HG02588 (cell line): ENCODE results near the gene CLEC16A.
"Not testable (repeated sequence)": the region's sequence is repeated elsewhere in the genome, so short reads cannot be mapped to it uniquely, and the experiment has no call there.

Experiments used
- ATAC-seq: cut with Tn5 transposase; IDR thresholded peaks from one replicate; pipeline ENCODE4 v1.9.1; 2021; ENCODE audit warnings: mild to moderate bottlenecking, moderate library complexity; ENCODE audit not compliant: unreplicated experiment

Gene CLEC16A

DNA sequence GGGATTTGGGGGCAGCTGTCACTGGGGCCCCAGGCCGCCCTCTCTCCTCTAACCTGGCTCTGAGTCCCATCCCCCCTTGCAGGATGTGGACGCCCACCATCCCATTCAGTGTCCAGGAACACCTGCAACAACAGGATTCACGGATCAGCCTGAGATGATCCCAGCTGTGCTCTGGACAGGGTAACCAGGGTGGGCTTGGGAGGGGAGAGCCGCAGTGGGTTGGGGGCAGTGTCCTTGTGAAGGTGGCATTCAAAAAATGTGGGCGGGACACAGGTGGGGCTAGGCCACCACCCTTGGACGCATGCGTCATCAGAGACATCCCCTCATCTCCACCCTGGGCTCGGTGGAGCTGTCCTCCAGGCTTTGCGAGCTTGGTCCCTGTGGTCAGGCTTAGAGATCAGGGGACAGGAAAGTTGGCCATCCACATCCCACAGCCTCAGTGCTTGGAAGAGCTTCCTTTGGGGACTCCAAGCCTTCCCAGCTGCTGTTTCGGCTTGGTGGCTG, 21.2 kb upstream of the CLEC16A start:
- no peak for ATAC-seq

DNA sequence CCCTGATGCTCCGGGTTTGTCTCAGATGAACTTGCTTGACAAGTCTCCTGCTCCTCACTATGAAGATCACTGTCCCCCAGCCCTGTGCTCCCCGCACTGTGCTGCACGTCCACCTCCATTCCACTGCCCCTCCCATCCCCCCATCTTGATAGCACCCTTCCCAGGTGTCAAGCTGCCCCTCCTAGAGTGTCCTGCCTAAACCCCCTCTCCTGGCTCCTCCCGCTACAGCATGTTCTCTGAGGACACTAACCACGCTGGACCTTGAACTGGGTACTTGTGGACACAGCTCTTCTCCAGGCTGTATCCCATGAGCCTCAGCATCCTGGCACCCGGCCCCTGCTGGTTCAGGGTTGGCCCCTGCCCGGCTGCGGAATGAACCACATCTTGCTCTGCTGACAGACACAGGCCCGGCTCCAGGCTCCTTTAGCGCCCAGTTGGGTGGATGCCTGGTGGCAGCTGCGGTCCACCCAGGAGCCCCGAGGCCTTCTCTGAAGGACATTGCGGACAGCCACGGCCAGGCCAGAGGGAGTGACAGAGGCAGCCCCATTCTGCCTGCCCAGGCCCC, 20.6 kb upstream of the CLEC16A start:
- ATAC-seq: no peak

- not testable (repeated sequence) for ATAC-seq
These were observed 19.1 kb upstream of the CLEC16A start for GRCh38 chr16:10925285-10925684.

GRCh38 chr16:10926094-10926493, 18.3 kb upstream of the CLEC16A start:
- ATAC-seq: no peak

- ATAC-seq: no peak
These were observed 17.5 kb upstream of the CLEC16A start for GRCh38 chr16:10926867-10927266.

- no peak for ATAC-seq
These were observed 16.8 kb upstream of the CLEC16A start for GRCh38 chr16:10927497-10928112.

GRCh38 chr16:10929097-10929496, 15.3 kb upstream of the CLEC16A start:
- ATAC-seq: not testable (repeated sequence)

DNA sequence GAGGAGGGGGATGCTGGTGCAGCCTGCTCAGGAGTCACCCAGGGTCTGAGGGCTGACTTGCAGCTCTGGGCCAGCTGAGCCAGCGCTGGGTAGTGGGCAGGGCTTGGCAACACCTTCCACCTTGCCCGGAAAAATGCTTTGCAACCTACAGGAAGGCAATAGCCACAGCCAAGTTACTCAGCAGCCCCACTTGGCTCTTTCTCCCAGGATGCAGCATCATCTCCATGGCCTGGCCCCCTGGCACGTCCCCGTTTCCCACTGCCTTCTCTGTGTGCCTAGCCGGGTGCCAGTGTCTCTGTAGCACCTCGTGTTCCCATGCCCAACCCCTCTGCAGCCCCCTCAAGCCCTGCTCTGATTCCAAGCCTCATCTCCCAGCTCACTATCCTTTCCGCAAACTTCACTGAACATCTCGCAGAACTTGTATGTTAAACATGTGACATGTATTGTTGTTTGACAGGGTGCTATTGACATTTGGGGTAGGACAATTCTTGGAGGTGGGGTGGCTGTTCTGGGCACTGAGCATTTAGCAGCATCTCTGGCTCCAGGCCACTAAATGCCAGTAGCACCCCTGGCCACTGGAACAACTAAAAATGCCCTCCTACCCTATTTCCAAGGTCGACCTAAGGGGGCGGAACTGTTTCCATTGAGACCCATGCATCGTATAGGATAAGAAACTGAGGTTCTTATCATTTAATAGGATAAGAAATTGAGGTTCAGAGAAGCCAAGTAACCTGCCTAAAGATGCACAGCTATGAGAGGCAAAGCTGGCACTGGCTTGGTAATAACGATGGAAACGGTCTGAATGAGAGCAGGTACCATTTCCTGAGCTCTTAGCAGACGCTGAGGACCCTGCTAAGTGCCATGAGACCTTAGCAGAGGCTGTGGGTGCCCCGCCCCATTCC, 14.3 kb upstream of the CLEC16A start:
- no peak for ATAC-seq

DNA sequence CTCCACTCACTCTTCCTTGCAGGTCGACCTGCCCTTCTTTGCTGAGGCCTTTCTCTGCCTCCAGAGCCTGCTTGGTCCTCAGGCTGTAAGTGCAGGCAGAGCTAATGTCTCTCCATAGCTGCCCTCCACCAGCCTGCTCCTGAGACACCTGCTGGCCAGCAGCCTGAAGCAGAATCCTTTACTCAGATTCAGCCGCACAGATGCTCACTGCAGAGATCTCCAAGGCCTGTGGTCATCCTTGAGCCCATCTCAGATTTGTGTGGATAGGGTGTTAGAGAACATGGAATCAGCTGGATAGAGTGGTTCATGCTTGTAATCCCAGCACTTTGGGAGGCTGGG, 13.6 kb upstream of the CLEC16A start:
- no peak for ATAC-seq

GRCh38 chr16:10931134-10931533, 13.2 kb upstream of the CLEC16A start:
- no peak for ATAC-seq

DNA sequence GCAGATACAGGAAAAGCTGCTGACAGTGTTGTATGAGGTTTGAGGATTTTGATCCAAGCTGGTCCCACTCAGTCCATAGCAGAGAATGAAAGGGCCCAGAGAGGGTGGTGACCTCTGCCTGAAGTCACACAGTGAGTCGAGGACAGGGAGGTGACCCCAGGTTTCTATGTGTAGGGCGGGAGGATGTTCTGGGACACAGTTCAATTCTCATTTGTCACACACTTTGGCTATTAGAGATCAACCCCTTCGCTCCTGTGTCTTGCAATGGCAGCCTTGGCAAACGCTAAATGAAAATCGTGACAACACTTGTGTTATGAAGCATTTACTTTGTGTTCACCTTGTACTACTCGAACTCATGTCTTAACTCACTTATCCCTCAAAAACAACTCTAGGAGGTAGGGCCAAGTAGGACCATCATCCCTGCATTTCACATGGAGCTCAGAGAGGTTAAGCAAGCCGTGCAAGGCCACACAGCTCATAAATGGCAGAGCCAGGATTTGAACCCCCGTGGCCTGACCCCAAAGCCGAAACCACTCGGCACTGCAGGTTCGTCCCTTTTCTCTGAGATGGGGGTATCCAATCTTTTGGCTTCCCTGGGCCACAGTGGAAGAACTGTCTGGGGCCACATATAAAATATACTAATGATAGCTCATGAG, 12.3 kb upstream of the CLEC16A start:
- ATAC-seq: no peak

DNA sequence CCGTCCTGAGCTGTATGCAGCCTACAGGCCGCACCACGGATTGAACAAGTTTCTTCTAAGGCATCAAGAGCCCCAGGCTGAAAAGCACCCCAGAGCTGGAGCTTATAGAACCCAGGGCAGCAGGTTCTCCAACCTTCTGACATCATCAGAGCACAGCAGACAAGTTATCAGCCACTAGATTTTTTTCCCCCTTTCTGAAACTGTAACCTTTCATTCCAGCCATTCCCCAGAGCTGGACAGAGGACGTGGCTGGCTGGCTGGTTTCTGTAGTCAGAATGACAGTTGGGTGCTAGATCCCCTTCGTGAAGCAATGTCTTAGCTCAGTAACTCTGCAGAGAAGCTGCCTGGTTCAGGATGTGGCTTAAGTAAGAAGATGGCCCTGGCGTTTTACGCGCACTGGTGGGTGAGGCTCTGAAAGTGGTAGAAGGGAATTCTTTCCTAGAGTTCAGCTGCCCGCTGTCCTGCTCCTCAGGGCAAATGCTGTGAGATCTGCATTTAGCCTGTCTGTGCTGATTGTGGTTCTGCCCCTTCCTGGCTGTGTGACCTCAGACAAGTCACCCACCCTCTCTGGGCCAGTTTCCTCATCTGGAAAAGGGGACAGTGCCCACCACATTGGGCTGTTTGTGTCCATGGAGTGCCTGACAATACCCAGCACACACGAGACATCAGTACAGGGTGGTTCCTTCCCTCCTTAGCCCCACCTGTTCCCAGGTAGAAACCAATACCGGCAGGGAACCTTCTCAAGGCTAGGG, 11.2 kb upstream of the CLEC16A start:
- ATAC-seq: no peak

- ATAC-seq: no peak
These were observed 10.5 kb upstream of the CLEC16A start for GRCh38 chr16:10933865-10934264.

GRCh38 chr16:10934325-10935107, 9.8 kb upstream of the CLEC16A start:
- no peak for ATAC-seq

DNA sequence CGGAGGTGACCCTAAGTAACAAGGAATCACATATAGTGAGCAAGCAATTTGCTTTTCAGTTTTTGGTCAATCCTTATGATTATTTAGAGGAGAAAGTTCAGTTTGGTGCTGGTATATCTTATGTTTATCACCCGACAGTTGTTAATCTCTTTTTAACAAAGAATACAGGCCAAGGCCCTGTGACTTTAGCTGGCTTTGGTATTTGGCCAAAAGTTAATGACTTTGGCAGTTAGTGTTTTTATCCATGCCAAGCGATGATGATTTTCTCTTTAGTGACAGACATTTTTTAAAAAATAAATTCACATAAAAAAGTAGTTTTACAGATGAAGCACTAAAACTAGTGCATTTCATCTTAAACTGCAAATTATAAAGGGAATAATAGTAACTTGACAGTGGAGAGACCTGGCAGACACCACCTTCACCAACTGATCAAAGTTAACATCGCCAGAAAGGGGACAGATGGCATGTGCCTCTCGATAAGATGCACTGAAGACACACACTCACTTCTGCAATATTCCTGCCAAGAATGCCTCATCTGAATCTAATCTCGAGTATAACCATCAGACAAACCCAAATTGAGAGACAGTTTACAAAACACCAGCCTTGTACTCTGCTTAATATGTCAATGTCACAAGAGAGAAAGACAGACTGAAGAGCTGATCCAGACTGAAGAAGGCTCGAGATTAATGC, 9.0 kb upstream of the CLEC16A start:
- ATAC-seq: no peak

DNA sequence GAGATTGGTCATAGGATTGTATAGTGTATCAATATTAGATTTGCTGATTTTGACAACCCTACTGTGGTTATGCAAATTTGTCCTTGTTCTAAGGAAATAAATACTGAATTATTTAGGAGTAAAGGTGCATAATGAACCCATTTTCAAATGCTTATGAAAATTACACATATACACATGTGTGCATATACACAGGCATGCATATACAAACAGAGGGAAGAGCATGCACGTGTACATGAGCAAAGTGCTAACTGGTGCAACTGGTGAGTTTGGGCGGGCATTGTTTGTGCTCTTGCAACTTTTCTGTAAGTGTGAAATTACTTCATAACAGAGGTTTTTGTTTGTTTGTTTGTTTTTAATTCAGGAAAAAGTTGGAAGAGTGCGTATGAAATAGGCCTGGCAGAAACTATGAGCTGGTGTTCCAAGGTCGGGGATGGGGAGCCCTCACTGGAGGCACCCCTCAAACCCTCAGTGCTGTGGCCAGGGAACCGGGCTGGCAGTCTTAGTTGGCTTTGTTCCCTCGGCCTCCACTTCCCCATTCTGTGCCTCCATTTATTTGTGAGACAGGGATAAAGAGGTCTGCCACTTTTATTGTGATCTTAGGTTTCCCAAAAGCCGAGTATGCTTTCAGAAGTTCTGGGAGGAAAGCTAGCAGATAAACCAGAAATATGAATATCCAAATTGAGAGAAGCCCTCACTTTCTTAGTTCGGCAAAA, 7.9 kb upstream of the CLEC16A start:
- ATAC-seq: no peak

DNA sequence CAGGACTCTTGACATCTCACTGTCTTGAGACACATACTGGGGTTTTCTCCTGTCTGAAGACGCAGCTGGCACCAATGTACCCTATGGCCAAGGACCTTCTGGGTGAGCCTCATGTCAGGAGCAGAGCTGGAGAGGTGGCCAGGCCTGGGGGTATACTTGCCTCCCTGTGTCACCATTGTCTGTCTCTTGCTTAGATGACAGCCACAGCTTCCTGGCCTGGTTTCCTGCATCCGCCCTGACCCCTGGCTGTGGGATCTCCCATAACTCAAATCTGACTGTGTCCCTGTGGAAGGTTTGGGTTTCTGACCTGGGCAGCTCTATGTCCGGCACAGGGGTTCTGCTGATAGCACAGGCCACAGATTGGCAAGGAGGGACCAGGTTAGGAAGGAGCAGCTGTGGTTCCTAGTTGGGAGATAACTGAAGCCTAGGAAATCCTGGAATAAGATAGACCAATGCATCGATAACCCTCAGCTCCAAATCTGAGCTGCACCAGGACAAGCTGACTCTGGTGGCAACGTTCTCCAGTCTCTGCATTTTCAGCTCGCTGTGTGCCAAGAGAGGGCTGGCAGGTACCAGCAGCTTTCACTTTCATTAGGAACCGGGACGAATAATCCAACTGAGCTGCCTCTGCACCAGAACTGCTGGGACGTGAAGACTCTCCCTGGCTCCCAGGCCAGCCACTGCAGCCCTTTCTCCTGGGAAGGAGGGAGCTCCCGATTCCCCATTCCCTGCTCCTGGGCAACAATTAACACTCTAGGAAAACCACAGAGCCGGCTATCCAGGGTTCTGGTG, 7.1 kb upstream of the CLEC16A start:
- ATAC-seq: no peak

GRCh38 chr16:10938321-10938720, 6.0 kb upstream of the CLEC16A start:
- no peak for ATAC-seq
